GM13976 (cell line): ENCODE data around the gene MTMR3.

Experiments
- DNase-seq: peaks from one replicate; pipeline ENCODE4 v3.0.0; 2012; ENCODE audit warnings: low spot score
- CTCF ChIP-seq: IDR thresholded peaks from 2 replicates; pipeline ENCODE4 v1.5.1; 2012; ENCODE audit warnings: borderline replicate concordance, mild to moderate bottlenecking; ENCODE audit not compliant: insufficient read depth; ENCODE audit errors: extremely low read depth, missing control alignments, control extremely low read depth
- in situ Hi-C: fragments of 300-500 bp; cut with MboI; formaldehyde crosslinking; loops from one replicate; pipeline ENCODE4 v1.12.0; 2022; ENCODE audit warnings: low sequenced_read_pairs, mixed read lengths, inconsistent platforms; ENCODE audit not compliant: unreplicated experiment

Gene MTMR3

GRCh38 chr22:29948385-29948769 lies 65.4 kb downstream of the MTMR3 start:
- no peak for DNase-seq
- in situ Hi-C loops, result no loop called here
- no peak for TF ChIP-seq CTCF

GRCh38 chr22:29949872-29950271 lies 66.9 kb downstream of the MTMR3 start:
- in situ Hi-C loops, result no loop called here
- TF ChIP-seq CTCF, result no peak
- DNase-seq, result no peak

- TF ChIP-seq CTCF, result no peak
- in situ Hi-C loops, result no loop called here
- DNase-seq, result no peak
Measured at GRCh38 chr22:29951791-29952413, 68.9 kb downstream of the MTMR3 start.

GRCh38 chr22:29954203-29954855 lies 71.4 kb downstream of the MTMR3 start:
- no peak for DNase-seq
- in situ Hi-C loops, result no loop called here
- no peak for TF ChIP-seq CTCF

GRCh38 chr22:29956680-29957079 lies 73.7 kb downstream of the MTMR3 start:
- in situ Hi-C loops, result no loop called here
- TF ChIP-seq CTCF, result no peak
- no peak for DNase-seq

- in situ Hi-C loops, result no loop called here
- no peak for DNase-seq
- TF ChIP-seq CTCF, result no peak
Measured at GRCh38 chr22:29958170-29958569, 75.2 kb downstream of the MTMR3 start.
